GM18508 (cell line): Measurements from ENCODE around the gene DRG2.

ENCODE experiments used
- ATAC-seq: cut with Tn5 transposase; IDR thresholded peaks from one replicate; pipeline ENCODE4 v1.9.1; 2021; ENCODE audit warnings: moderate number of reproducible peaks; ENCODE audit not compliant: insufficient read depth, unreplicated experiment

Gene DRG2

GRCh38 chr17:18140648-18141047 lies 52.9 kb downstream of the DRG2 start:
- ATAC-seq, result no peak

GRCh38 chr17:18141210-18141803 lies 53.6 kb downstream of the DRG2 start:
- ATAC-seq, result no peak

- no peak for ATAC-seq
Measured at GRCh38 chr17:18142417-18142816, 54.7 kb downstream of the DRG2 start.

- ATAC-seq, result no peak
Measured at GRCh38 chr17:18143044-18143936, 55.5 kb downstream of the DRG2 start.

GRCh38 chr17:18144261-18144660 lies 56.5 kb downstream of the DRG2 start:
- no peak for ATAC-seq

- ATAC-seq, result no peak
Measured at GRCh38 chr17:18144855-18145254, 57.1 kb downstream of the DRG2 start.

- ATAC-seq, result no peak
Measured at GRCh38 chr17:18145811-18146210, 58.1 kb downstream of the DRG2 start.

- ATAC-seq, result no peak
Measured at GRCh38 chr17:18146259-18146658, 58.5 kb downstream of the DRG2 start.

GRCh38 chr17:18146980-18147379 lies 59.2 kb downstream of the DRG2 start:
- no peak for ATAC-seq

- no peak for ATAC-seq
Measured at GRCh38 chr17:18148586-18148985, 60.8 kb downstream of the DRG2 start.

GRCh38 chr17:18151290-18151689 lies 63.5 kb downstream of the DRG2 start:
- no peak for ATAC-seq

- no peak for ATAC-seq
Measured at GRCh38 chr17:18155179-18155578, 67.4 kb downstream of the DRG2 start.

- ATAC-seq, result no peak
Measured at GRCh38 chr17:18156171-18156975, 68.6 kb downstream of the DRG2 start.

- ATAC-seq, result no peak
Measured at GRCh38 chr17:18156976-18157280, 69.2 kb downstream of the DRG2 start.
